Adipose tissue (tissue), 3 donors: ENCODE measurements around the gene INS. TPM values are rescaled to one million over a fixed set of nuclear protein-coding genes. Genes with fewer than 3 reads are reported as not detected.

Experiments
- H3K27ac ChIP-seq: one replicate; pipeline ENCODE4 v1.5.1; 2013; ENCODE audit warnings: low read depth, low read length
- WGBS, 3 donors: extraction: QIAGEN DNeasy Blood & Tissue Kit; methylation state at CpG; one replicate each; pipeline ENCODE4 v1.1.7; 2013; 5-methylcytosine and 5-hydroxymethylcytosine counted together
- polyA plus RNA-seq, 3 donors: library from polyadenylated mRNA; stranded (reverse); fragments of 200-250 nt; gene quantifications; one replicate each; pipeline ENCODE4 v1.2.3, GENCODE V29; 2013
- donor health status: healthy with polysubstance abuse.
- donor health status: Bipolar disorder and iron deficiency.
- donor health status: healthy.

Gene INS
- polyA plus RNA-seq, 3 donors = 1.8 to 8,847 (median 2.5) TPM

GRCh38 chr11:2110521-2110920, 50.5 kb downstream of the INS start:
- H3K27ac ChIP-seq = no peak overlapping the region
- WGBS, 3 donors = 82 to 87% (median 86%) methylated on average over 12 of the region's 12 CpGs

Other genes starting within 250 kb of the INS start
- gene TNNT3, start 241.5 kb downstream of the INS start, polyA plus RNA-seq = 10 to 100 TPM in 2 of 3 donors, 1 to 10 TPM in 1; 2.2 to 50.0 (median 12.7) TPM
- 100 to 1,000 TPM in 1 of 3 donors, 10 to 100 TPM in 2; 55.4 to 119 (median 92.8) TPM for gene MRPL23, start 213.9 kb downstream of the INS start, polyA plus RNA-seq
- 1,000 to 10,000 TPM in 1 of 3 donors, 100 to 1,000 TPM in 2; 191 to 1,541 (median 405) TPM for gene H19, start 163.4 kb downstream of the INS start, polyA plus RNA-seq
- gene IGF2, start 21.8 kb downstream of the INS start, polyA plus RNA-seq = 100 to 1,000 TPM in 1 of 3 donors, 10 to 100 TPM in 1, 1 to 10 TPM in 1; 6.7 to 133 (median 31.7) TPM
- under 1 TPM in 1 of 3 donors, not detected in 2; 0.17 TPM for gene TH, start 10.6 kb upstream of the INS start, polyA plus RNA-seq
- under 1 TPM in 2 of 3 donors, not detected in 1; 0.19 to 0.63 TPM for gene ASCL2, start 109.4 kb upstream of the INS start, polyA plus RNA-seq
- gene C11orf21, start 140.7 kb upstream of the INS start, polyA plus RNA-seq = 1 to 10 TPM in 1 of 3 donors, under 1 TPM in 2; 0.62 to 1.8 (median 0.79) TPM
- gene TSPAN32, start 140.8 kb upstream of the INS start, polyA plus RNA-seq = 1 to 10 TPM in 2 of 3 donors, under 1 TPM in 1; 0.75 to 1.9 (median 1.7) TPM
- gene CD81, start 216.1 kb upstream of the INS start, polyA plus RNA-seq = 1,000 to 10,000 TPM in 1 of 3 donors, 100 to 1,000 TPM in 2; 296 to 1,314 (median 632) TPM
- gene TSSC4, start 239.5 kb upstream of the INS start, polyA plus RNA-seq = 10 to 100 TPM; 21.0 to 58.0 (median 49.8) TPM